Measurements from ENCODE around the gene PDHB.
"Not testable (repeated sequence)": the region's sequence is repeated elsewhere in the genome, so short reads cannot be mapped to it uniquely, and the experiment has no call there.

PDHB gene

GRCh38 chr3:58437276-58437675, 3.6 kb upstream of the PDHB start:
- DNase-seq (ENCODE audit: low read depth in 2 of 2) = not testable (repeated sequence)

- DNase-seq (ENCODE audit: low read depth in 2 of 2) = no peak
These were observed 1.4 kb upstream of the PDHB start for GRCh38 chr3:58434990-58435389.

DNA sequence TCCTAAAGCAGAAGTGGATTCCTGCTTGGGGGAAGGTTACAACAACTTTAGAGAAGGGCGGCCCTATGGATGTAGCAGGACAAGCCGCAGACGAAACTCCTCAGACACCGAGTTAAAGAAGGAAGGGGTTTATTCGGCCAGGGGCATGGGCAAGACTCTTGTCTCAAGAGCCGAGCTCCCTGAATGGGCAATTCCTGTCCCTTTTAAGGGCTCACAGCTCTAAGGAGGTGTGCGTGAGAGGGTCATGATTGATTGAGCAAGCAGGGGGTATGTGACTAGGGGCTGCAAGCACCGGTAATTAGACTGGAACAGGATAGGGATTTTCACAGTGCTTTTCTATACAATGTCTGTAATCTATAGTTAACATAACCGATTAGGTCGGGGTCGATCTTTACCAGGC, 879 bp upstream of the PDHB start:
- DNase-seq (ENCODE audit: low read depth in 2 of 2) = no peak

GRCh38 chr3:58434168-58434504, 504 bp upstream of the PDHB start:
- no peak for DNase-seq (ENCODE audit: low read depth in 2 of 2)

DNA sequence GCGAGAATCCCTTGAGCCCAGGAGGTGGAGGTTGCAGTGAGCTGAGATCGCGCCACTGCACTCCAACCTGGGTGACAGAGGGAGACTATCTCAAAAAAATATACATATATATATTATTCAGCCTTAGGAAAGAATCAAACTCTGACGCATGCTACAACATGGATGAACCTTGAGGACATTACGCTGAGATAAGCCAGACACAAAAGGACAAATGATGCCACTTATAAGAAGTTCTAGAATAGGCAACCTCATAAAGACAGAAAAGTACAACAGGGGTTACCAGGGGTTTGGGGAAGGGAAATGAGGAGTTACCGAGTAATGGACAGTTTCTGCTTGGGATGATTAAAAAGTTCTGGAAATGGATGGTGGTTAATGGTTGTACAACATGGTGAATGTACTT, 727 bp downstream of the PDHB start:
- no peak for DNase-seq (ENCODE audit: low read depth in 2 of 2)

DNA sequence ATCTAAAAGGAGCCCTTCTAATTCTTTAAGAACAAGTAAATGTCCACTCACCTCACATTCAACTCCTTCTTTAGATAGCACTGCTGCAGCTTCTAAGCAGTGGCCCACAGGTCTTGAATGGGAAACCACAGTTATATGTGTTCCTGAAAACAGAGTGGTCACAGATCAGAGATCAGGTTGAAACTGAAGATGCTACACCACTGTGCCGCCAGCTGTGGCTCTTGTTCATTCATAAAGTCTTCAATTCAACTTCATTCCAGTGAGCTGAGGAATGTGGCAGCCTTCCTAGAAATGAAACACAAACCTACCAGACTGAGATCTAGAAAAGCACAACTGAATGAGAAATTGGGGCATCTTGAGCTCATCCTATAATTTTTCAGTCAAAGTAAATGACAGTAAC, 4.0 kb downstream of the PDHB start:
- DNase-seq (ENCODE audit: low read depth in 2 of 2) = no peak

- no peak for DNase-seq (ENCODE audit: low read depth in 2 of 2)
These were observed 5.8 kb downstream of the PDHB start for GRCh38 chr3:58427661-58428361.

DNA sequence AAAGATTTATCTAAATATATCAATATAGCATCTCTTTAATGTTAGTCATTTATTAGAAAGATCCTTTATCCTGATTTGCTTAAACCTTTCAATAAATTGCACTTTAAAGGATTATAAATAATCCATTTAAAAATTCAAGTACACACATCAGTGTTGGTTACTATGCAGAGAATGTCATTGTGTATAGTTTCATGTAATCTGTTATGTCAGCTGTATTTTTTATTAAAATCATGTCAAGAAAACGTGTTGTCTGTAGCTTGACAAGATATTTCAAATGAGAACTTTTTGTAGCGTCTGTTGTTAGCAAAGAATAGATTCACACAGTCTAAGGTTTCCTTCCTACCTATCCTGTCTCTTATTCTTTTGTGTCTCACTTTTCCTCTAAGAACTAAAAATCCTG, 7.8 kb downstream of the PDHB start:
- DNase-seq (ENCODE audit: low read depth in 2 of 2) = no peak

DNA sequence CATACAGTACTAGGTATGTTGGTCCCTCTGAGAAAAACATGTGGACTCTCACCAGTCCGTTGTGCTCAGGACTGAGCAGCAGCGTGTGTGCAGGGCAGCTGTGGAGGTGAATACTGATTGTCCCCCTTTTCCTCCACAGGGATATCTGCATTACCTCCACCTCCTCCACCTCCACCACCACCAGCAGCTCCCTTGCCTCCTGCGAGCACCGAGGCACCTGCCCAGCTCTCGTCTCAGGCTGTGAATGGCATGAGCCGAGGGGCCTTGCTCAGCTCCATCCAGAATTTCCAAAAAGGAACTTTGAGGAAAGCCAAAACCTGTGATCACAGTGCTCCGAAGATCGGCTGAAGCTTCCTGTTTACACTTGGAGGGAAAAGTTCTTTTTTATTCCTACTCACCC, 9.0 kb downstream of the PDHB start:
- DNase-seq (ENCODE audit: low read depth in 2 of 2) = no peak

DNA sequence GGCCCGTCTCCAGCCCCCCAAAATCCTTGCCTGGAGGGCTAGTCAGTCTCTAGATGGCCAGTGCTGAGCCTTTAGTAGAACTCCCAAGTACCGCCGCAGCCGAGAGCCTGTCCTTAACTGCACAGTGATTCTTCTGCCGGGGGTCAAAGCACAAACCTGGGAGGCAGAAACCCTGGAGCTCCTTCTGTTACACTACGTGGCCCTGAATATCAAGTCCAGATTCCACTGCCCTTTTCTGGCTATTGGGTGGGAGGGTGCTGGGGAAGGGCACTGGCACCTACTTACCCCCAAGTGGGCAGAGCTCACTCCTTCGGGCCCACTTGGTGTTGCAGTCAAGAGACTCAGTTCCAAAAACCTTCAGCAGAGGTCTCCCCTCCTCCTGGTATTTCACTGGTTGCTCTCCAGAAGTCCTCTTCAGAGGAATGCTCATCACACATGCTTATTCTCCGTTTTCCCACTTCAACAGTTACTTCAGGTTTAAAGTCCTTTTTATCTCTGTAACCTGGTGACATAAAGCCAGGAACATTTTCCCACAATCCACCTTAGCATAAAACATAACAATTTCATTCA, 10.8 kb downstream of the PDHB start:
- DNase-seq (ENCODE audit: low read depth in 2 of 2) = no peak

DNA sequence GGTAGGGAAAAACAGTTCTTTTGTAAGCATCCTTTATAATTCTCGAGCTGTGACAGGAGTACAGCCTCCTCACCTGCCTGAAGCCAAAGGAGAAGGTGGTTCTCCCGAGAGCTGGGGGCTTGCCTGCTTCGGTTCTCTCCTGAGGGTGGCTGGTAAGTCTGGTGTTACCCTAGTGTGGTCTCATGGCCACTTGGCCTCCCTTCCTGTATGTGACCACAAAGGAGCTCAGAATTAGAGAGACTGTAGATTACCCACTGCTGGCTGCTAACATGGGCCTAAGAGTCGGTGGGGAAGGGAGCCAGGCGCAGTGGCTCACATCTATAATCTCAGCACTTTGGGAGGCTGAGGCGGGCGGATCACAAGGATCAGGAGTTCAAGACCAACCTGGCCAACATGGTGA, 12.6 kb downstream of the PDHB start:
- no peak for DNase-seq (ENCODE audit: low read depth in 2 of 2)

GRCh38 chr3:58419780-58420507, 13.7 kb downstream of the PDHB start:
- DNase-seq (ENCODE audit: low read depth in 2 of 2) = no peak

- DNase-seq (ENCODE audit: low read depth in 2 of 2) = no peak
These were observed 15.4 kb downstream of the PDHB start for GRCh38 chr3:58418227-58418626.

DNA sequence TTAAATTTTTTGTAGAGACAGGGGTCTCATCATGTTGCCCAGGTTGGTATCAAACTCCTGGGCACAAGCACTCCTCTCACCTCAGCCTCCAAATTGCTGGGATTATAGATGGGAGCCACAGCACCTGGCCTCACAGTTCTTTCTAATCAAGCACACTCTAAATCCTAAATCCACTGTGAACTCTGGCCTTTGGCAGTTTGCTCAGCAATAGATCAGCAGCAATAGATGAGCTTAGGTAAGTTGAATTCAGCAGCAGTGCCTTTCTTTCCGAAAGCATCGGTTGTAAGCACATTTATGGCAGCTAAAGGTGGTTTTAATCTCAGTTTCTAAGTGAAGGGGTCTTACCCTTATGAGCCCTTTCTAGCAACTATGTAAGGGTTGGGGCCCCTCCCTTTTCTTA, 16.6 kb downstream of the PDHB start:
- DNase-seq (ENCODE audit: low read depth in 2 of 2) = no peak

GRCh38 chr3:58416191-58416590, 17.4 kb downstream of the PDHB start:
- DNase-seq (ENCODE audit: low read depth in 2 of 2) = no peak

GRCh38 chr3:58414538-58415197, 19.0 kb downstream of the PDHB start:
- DNase-seq (ENCODE audit: low read depth in 2 of 2) = peak in 1 of 2 donors; percentile 16

DNA sequence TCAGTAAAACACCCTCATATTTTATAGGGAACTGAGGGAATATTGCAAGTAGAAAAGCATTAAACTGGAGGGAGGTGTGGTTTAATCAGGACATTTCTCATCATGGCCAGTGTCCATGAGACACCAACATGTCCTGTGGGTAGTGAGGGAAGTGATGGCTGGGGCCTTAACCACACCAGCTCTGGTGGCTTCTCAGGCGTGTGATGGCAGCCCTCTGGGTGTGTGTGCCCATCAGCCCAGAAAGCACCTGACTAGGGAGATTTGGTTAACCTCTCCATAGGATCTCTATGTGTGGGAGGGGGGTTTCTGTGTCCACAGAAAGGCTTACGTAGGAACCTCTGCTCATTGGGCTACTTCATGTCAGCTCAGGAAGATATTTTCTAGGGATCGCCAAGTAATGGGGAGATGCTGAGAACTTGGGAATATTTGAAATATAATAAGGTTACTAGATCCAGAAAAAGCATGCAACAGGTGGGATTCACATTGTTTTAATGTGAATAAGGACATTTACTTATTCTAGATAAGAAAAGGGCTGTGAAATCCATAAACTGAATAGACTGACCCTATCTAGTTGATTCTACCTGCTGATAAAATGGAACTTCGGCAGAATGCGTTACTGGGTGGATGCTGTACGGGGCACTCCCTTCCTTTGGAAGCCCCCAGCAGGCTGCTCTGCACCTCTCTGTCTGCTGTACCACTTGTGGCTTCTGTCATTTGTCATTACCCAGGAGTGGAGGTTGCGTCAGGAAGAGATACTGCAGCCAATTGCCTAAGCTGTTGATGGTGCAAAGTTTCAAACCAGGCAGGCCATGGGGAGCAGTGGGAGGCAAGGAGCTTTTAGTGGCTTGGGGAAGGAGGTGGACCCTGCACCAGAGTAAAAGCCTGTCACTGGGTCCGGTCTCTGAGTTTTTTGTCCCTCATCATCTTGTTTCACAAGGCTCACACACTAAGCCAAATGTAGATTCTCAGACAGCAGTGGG, 21.5 kb downstream of the PDHB start:
- DNase-seq (ENCODE audit: low read depth in 2 of 2) = no peak

DNA sequence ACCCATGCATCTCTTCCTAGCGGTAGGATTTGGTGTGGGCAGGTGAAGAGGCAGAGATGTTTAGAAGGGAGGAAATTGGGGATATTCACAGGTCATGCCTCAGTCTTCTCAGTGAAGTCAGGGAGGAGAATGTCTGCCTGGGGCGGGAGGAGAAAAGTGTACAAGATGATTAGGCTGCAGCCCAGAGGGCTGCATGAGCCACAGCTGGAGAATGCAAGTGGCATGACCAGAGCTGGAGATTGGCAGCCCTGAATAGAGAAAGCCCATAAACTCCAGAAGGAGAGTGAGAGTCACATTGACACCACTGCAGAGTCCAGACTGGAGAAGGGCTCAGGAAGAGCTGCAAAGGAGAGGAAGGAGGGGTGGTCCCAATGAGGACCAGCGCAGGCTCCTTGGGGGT, 22.6 kb downstream of the PDHB start:
- DNase-seq (ENCODE audit: low read depth in 2 of 2) = no peak

GRCh38 chr3:58409663-58410062, 24.0 kb downstream of the PDHB start:
- no peak for DNase-seq (ENCODE audit: low read depth in 2 of 2)

- no peak for DNase-seq (ENCODE audit: low read depth in 2 of 2)
These were observed 24.7 kb downstream of the PDHB start for GRCh38 chr3:58408906-58409305.

- DNase-seq (ENCODE audit: low read depth in 2 of 2) = no peak
These were observed 29.2 kb downstream of the PDHB start for GRCh38 chr3:58404396-58404795.
